ENCODE measurements around the gene DISC1.
A peak's percentile ranks its signal among the peaks of the same experiment; 100 is the strongest.

Gene DISC1

DNA sequence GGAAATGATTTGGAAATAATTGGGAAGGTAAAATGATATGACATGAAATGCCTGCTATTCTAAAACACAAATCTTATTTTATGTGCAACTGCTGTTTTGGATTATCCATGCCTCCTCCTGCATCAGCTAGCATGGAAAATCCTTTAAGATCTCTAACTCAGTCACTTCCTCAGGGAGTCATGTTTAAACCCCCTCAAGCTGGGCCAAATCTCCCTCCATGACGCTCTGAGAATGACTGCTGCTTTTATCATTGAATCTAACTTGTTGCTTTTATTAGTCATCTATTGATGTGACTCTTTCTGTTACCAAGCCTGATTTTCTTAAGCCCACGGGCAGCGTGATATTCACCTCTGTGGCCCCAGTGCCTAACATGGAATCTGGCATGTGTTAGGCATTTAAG, 324.8 kb downstream of the DISC1 start:
- Mint-ChIP-seq H3K4me3 (peak overlapping the region in 1 of 3 experiments; percentile 1), H3K27me3 (ENCODE audit: low read depth) (peaks cover 45% of the 10 kb centered on the region), H3K27ac (peak overlapping the region; percentile 36 to 81 (median 38)), H3K36me3 (ENCODE audit: low read depth) (peaks cover 10% of the 10 kb centered on the region), H3K4me1 (peaks cover 48% of the 10 kb centered on the region), H3K9me3 (peaks cover 12% of the 10 kb centered on the region)
- no peak for TF ChIP-seq CTCF (IDR thresholded peaks at IDR 0.05; ENCODE audit: unreplicated experiment in 3 of 3)

DNA sequence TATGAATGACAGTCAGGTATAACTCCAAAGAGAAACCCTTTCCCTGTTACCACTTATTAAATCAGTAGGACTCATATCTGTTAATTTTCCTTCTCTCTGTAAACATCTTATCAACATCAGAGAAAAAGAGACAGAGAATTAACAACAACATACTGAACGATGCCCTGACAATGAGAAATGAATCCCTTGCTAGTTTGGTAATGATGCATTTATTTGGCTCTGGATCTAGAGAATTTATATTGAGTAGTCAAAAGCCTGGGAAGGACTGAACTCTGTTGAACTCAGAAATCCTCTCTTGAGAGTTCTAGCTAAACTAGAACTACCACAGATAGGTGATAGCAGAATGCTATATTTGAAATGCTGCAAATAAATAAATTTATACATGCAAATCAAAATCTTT, 325.6 kb downstream of the DISC1 start:
- H3K27ac Mint-ChIP-seq = peak overlapping the region in 1 of 3 experiments; percentile 55
- peaks cover 43% of the 10 kb centered on the region for H3K27me3 Mint-ChIP-seq (ENCODE audit: low read depth)
- H3K36me3 Mint-ChIP-seq (ENCODE audit: low read depth) = peaks cover 4% of the 10 kb centered on the region
- peaks cover 8% of the 10 kb centered on the region for H3K9me3 Mint-ChIP-seq
- peaks cover 48% of the 10 kb centered on the region for H3K4me1 Mint-ChIP-seq
- TF ChIP-seq CTCF (IDR thresholded peaks at IDR 0.05; ENCODE audit: unreplicated experiment in 3 of 3) = no peak
- H3K4me3 Mint-ChIP-seq = no peak overlapping the region

GRCh38 chr1:231953660-231954059, 327.1 kb downstream of the DISC1 start:
- Mint-ChIP-seq H3K36me3 (ENCODE audit: low read depth) (peaks cover 4% of the 10 kb centered on the region), H3K4me1 (peaks cover 48% of the 10 kb centered on the region), H3K27me3 (ENCODE audit: low read depth) (peaks cover 51% of the 10 kb centered on the region), H3K9me3 (peaks cover 6% of the 10 kb centered on the region), H3K4me3 (no peak overlapping the region), H3K27ac (peak overlapping the region in 1 of 3 experiments; percentile 37)
- TF ChIP-seq CTCF (IDR thresholded peaks at IDR 0.05; ENCODE audit: unreplicated experiment in 3 of 3) = no peak

GRCh38 chr1:231954751-231955150, 328.2 kb downstream of the DISC1 start:
- H3K4me1 Mint-ChIP-seq = peaks cover 45% of the 10 kb centered on the region

DNA sequence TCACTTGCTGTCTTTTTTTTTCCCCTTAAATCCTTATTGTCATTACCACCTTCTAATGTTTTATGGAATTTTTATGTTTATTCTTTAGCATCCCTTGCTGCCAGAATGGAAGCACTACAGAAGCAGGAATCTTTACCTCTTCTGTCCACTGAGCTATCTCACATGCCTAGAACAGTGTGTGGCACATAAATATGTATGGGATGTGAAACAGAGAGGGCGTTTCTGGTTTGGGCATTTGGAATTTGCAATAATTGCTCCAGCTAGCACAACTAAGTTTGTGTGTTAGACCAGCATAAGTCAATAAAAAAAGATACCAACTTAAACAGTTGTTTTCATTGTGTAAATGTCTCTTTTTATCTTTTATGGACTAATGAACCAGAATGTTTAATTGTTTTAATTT, 330.8 kb downstream of the DISC1 start:
- Mint-ChIP-seq H3K4me3 (no peak overlapping the region), H3K36me3 (ENCODE audit: low read depth) (peaks cover 14% of the 10 kb centered on the region), H3K9me3 (peaks cover 9% of the 10 kb centered on the region), H3K27me3 (ENCODE audit: low read depth) (peaks cover 49% of the 10 kb centered on the region), H3K4me1 (peaks cover 22% of the 10 kb centered on the region), H3K27ac (no peak overlapping the region)
- no peak for TF ChIP-seq CTCF (IDR thresholded peaks at IDR 0.05; ENCODE audit: unreplicated experiment in 3 of 3)

More at GRCh38 chr1:231954751-231955150, 328.2 kb downstream of the DISC1 start:
- Mint-ChIP-seq H3K36me3 (ENCODE audit: low read depth) (peaks cover 4% of the 10 kb centered on the region), H3K27me3 (ENCODE audit: low read depth) (peaks cover 53% of the 10 kb centered on the region), H3K4me3 (no peak overlapping the region), H3K27ac (peak overlapping the region in 1 of 3 experiments; percentile 43), H3K9me3 (peaks cover 6% of the 10 kb centered on the region)
- no peak for TF ChIP-seq CTCF (IDR thresholded peaks at IDR 0.05; ENCODE audit: unreplicated experiment in 3 of 3)

- TF ChIP-seq CTCF (IDR thresholded peaks at IDR 0.05; ENCODE audit: unreplicated experiment in 3 of 3) = no peak
- Mint-ChIP-seq H3K27me3 (ENCODE audit: low read depth) (peaks cover 49% of the 10 kb centered on the region), H3K36me3 (ENCODE audit: low read depth) (peaks cover 17% of the 10 kb centered on the region), H3K9me3 (peaks cover 9% of the 10 kb centered on the region), H3K4me1 (peaks cover 13% of the 10 kb centered on the region), H3K4me3 (no peak overlapping the region), H3K27ac (no peak overlapping the region)
These were observed 331.9 kb downstream of the DISC1 start for GRCh38 chr1:231958448-231958847.

Measured in nephron (organoid).